ENCODE measurements around the gene PACS1. TPM values are rescaled to one million over a fixed set of nuclear protein-coding genes. Genes with fewer than 3 reads are reported as not detected.
A peak's percentile ranks its signal among the peaks of the same experiment; 100 is the strongest.

Gene PACS1
- polyA plus RNA-seq, 3 donors = 44.0 to 50.8 (median 45.6) TPM

DNA sequence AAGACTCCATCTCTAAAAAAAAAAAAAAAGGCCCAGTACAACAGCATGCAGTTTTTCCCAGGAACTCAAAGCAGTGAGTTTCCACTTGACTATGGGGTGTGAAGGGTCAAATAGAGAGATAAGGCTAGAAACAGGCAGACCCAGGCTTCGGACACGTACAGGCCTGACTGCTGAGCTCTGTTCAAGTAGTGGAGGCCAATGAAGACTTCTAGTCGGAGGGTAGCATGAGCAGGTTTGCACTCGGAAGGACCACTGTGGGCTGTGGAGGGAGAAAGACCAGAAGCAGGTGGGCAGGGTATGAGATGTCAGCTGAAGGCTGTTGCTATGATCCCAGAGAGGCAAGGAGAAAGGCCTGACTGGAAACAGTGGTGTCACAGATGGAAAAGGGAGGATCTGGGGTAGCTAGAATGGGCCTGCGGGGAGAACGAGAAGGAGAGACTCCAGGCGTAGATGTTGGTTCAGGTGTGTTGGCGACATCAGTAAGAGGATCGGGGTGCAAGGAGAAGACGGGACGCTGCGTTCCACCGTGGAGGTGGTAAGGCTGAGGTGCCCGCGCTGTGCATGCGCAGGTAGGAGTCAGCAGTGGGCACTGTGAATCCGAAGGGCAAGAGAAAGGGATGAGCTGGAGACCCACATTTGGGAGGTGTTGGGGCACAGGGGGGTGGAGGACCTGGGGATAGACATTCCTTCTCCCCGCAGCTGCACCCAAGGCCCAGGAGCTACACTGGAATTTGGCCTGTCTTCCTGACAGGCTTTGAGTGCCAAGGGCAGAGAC lies 149.0 kb downstream of the PACS1 start:
- no peak for DNase-seq (ENCODE audit: low read depth in 3 of 3, low spot score in 2 of 3)

DNA sequence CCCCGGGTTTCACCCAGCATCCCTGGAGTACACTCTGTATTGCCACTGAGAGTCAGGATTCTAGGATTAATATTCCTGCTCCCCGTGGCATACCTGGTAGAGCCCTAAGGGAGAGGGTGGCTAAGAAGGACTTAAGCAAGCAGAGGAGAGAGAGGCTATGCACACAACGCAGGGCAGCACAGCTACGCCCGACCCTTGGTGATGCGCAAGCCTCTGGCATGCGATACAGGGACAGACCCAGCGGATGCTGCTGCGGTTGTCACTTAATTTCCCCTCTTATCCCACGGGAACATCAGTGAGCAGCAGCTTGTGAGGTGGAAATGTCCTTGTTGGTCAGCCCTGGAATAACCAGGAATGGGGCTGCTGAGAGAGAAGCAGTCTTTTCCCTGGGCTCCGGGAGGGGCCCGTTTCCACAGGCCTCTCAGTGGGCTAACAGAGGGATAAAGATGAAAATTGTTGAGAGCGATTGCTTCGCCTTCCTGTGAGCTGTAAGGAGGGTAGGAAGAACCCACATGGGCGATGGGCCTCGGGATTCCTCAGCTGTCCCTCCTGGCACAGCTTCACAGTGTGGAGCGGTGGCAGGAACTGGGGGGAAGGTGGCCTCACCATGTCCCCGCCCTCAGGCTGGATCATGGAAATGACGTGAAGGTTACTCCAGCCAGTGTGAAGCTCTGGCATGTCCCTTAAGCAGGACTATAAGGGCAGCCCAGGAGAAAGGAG lies 149.9 kb downstream of the PACS1 start:
- DNase-seq (ENCODE audit: low read depth in 3 of 3, low spot score in 2 of 3) = no peak

DNA sequence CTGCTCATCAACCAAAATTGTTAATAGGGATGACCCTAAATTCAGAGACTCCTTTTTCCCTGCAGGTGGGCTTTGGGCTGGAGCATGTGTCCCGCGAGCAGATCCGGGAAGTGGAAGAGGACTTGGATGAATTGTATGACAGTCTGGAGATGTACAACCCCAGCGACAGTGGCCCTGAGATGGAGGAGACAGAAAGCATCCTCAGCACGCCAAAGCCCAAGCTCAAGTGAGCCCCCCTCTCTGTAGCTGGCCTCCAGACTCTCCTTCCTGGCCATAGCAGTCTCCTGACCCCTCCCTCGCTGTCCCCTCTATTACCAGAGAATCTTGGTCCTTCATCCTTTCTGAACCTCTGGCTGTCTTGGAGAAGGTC lies 150.5 kb downstream of the PACS1 start:
- no peak for DNase-seq (ENCODE audit: low read depth in 3 of 3, low spot score in 2 of 3)

DNA sequence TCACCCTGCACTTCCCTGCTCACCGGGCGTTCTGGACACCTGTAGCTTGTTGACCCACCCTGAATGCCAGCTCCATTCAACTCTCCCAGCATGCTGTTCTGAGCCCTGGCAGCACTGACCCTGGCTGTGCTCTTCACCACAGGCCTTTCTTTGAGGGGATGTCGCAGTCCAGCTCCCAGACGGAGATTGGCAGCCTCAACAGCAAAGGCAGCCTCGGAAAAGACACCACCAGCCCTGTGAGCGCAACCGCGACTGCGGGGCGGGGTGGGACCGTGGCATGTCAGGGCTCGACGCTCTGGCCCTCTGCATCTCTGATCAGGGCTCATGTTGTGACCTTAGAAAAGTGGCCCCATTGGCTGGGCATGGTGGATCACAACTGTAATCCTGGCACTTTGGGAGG lies 150.9 kb downstream of the PACS1 start:
- DNase-seq (ENCODE audit: low read depth in 3 of 3, low spot score in 2 of 3) = no peak

DNA sequence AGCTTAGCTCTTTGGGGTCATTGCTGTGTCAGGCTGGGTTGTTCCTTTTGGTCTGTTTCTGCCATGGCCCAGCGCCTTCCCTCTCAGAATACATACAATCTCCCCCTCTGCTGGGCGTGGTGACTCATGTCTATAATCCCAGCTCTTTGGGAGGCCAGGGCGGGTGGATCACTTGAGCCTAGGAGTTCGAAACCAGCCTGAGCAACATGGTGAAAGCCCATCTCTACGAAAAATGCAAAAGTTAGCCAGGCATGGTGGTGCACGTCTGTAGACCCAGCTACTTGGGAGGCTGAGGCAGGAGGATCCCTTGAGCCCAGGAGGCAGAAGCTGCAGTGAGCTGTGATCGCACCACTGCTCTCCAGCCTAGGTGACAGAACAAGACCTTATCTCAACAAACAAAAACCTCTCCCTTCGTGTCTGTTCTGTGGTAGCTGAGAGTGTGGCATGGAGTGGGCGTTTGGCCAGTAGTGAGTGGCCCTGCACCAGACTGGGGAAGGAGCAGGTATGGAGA lies 151.7 kb downstream of the PACS1 start:
- no peak for DNase-seq (ENCODE audit: low read depth in 3 of 3, low spot score in 2 of 3)

DNA sequence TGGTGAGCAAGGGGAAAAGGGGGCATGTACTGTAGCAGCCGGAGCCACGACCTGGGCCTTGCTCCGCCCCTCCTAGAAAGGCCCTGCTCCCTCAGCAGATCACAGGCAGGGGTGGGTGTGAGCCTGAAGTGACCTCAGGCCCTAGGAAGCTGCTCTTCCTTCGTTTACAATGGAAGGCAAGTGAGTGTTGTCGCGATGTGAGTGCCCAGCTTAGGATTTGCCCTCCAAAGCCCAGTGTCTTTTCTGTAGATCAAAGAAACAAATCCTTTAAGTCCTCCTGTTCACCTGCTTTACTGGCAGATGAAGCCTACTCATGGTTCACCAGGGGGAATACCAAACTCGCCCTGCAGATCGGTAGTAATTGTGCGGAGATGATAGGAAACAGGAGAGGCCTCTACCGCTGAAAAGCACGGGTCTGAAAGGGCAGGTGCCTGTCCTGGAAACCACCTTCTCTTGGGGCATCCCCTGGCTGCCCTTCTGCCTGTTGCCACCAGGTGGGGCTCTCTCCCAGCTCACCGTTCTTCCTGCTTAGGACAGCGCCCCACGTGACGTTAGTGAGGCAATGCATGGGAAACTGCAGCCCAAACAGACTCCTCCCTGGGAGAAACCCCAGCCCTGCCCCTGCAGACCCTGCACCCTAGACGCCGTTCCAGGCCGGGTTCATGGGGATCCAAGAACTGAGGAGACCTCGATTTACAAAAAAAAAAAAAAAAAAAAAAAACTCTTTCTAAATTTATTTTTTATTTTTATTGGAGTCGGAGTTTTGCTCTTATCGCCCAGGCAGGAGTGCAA lies 152.5 kb downstream of the PACS1 start:
- DNase-seq (ENCODE audit: low read depth in 3 of 3, low spot score in 2 of 3) = peak; percentile 77 to 83 (median 78)

DNA sequence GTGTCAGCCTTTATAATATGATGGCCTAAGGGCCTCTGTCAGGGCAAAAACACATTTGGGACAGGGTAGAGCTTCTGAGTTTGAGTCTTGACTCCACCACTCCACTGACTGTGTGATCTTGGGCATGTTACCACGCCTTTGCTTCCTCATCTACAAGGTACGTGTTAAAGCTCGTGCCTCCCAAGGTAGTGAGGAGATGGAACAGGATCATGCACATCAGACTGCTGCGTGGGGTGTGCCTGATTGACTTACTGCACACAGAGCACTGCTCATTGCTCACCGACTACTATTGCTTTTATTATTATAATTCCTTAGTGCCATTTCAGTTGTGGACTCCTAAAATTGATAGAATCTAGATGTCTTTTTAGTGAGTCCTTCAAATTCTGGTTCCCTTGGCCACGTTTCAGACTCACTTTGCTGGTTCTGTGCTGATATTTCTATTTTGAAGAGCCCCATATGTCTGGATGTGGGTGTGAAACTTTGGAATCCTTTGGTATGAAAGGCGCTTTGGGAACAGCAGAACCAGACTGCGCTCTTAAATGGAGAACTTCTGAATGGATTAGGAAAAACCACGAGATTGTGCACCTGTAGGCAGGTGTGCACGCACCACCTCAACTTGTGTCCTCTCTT lies 154.3 kb downstream of the PACS1 start:
- no peak for DNase-seq (ENCODE audit: low read depth in 3 of 3, low spot score in 2 of 3)

DNA sequence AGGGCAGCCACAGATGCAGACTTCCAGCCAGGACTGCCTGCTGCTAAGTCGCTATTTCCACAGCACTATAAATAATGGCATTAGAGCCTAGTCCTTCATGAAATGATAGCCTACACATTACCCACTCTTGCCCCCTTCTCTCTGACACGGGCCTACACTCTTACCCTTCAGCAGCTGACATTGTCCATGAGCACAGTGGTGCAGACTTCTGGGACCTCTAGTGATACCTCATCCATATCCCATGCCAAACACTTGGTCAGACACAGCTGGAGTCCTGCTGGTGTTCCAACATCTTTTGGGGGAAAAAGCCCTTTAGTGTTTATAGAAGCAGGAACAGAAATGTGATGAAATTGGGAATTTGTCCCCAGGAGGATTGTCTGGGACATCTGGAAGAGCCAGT lies 155.0 kb downstream of the PACS1 start:
- DNase-seq (ENCODE audit: low read depth in 3 of 3, low spot score in 2 of 3) = no peak

DNA sequence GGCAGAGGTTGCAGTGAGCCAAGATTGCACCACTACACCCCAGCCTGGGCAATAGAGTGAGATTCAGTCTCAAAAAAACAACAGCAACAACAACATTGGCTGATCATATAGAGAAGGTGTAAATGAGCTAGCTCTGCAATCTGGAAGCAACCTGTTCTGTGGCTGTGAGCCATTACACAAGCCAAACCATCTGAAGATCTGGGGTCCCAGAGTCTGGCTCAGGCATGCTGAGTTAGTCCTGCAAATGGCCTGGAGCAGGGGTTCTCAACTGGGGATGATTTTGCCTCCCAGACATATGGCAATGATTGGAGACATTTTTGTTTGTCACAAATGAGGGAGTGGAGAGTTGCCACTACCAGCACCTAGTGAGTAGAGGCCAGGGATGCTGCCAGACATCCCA lies 156.0 kb downstream of the PACS1 start:
- DNase-seq (ENCODE audit: low read depth in 3 of 3, low spot score in 2 of 3) = no peak

DNA sequence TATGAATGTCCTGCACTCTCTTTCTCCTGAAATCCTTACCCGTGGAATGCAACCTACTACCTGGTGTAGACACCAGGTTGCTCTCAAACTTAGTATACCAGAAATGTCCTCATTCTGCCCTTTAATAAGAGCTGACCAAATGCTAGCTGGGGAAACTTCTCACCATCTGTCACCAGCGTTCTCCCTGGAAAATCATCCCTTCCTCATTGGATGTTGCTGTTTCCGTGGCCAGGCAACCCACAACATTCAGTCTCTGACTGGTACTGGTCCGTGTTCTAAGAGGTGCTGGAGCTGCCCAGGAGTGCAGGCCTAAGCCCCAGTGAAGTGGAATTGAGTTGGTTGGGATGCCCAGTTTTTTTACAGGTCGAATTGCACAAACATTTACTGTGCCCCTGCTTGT lies 157.6 kb downstream of the PACS1 start:
- no peak for DNase-seq (ENCODE audit: low read depth in 3 of 3, low spot score in 2 of 3)

DNA sequence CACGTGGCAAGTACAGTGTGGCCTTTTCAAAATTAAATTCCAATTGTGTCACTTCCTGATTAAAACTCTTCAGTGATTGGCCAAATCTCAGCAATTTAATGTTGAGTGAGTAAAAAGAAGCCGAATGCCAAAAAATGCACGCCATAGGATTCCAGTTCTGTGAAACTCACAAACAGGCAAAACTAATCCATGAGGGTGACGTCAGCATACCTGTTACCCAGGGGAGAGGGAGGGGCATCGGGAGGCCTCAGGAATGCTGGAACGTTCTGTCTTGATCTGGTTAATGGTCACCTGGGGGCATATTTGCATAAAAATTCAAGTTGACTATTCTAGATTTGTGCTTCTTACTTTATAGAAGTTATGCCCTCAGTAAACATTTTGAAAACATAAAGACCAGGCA lies 158.4 kb downstream of the PACS1 start:
- peak in 2 of 3 donors; percentile 12 to 13 for DNase-seq (ENCODE audit: low read depth in 3 of 3, low spot score in 2 of 3)

DNA sequence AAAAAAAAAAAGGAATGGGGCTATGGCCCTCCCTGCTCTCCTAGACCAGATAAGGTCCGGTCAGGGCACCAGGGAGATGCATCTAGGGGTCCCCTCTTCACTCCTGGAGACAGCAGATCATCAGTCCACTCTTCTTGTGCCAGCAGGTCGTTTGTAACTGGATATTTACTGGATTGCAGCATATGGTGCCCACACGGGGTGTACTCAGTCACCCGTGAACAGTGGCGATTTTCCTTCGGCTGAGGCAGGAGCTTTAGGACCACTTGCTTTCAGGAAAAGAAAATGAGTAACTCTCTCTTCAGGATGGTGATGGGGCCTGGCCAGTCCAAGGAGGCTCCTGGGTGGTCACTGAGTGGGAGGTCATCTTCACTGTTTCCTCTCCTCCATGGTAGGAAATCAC lies 160.1 kb downstream of the PACS1 start:
- DNase-seq (ENCODE audit: low read depth in 3 of 3, low spot score in 2 of 3) = no peak

DNA sequence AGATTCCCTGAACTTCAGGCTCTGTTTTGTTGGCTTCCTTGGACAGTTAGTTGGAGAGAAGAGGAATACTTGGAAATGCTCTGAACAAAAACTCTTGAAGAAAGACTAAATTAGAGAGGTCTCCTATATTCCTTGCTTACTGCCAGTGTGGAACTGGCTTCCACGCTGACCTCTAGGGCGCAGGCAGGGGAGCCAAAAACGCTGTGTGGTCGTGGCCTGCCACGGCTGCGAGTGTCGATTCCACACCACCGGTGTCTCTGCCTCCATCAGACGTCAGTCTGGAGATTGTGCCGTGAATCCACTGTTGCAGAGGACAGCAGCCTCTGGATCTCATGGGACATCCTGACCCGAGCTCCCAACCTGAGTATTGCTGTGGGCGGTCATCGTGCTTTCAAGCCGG lies 160.9 kb downstream of the PACS1 start:
- DNase-seq (ENCODE audit: low read depth in 3 of 3, low spot score in 2 of 3) = no peak

DNA sequence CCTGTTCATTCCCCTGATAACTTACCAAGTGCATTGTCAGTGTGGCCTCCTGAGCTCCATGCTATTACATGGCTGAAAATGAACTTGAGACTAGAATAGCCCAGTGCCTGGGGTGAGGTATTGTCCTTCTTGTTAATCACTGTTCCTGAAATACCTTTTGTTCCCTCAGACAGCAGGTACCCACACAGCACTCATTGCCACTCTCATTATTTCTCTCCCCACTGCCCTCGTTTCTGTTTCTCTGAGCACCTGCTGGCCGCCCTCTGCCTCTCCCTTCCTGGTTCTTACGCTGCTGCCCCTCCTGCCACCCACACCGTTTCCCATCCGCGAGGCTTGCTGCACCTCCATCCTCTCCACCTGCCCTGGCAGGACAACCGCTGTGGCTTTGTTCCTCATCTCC lies 161.5 kb downstream of the PACS1 start:
- no peak for DNase-seq (ENCODE audit: low read depth in 3 of 3, low spot score in 2 of 3)

DNA sequence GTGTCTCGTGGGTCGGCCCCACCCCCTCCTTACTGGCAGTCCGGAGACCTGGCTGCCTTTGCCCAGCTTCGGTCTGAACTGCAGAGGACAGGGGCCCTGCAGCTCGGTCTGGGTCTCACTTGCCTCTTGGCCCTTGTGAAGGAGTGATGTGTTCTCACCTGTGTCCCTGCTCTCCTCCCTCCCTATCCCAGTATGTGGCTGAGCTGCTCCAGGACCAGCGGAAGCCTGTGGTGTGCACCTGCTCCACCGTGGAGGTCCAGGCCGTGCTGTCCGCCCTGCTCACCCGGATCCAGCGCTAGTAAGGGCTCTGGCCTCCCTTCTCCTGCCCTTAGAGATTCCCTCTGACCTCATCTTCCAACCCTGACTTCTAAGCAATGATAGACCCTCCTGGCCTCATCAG lies 162.7 kb downstream of the PACS1 start:
- no peak for DNase-seq (ENCODE audit: low read depth in 3 of 3, low spot score in 2 of 3)

DNA sequence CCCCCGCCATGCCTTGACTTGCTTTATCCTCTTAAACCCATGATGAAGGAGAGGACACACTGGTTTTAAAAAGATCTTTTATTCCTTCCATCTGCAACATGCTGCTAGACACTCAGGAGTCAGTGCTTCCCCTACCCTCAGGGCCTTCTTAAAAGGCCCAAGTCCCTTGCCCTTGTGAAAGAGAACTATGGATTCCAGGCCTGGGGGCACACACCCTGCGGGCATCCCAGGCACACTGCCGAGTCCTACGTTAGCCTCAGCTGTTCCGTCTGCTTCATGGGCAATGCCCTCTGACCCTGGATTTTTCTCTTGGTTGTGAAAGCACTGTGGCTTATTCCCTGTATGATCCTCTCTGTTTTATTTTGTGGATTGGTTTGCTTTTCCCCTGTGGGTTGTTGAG lies 163.2 kb downstream of the PACS1 start:
- no peak for DNase-seq (ENCODE audit: low read depth in 3 of 3, low spot score in 2 of 3)

DNA sequence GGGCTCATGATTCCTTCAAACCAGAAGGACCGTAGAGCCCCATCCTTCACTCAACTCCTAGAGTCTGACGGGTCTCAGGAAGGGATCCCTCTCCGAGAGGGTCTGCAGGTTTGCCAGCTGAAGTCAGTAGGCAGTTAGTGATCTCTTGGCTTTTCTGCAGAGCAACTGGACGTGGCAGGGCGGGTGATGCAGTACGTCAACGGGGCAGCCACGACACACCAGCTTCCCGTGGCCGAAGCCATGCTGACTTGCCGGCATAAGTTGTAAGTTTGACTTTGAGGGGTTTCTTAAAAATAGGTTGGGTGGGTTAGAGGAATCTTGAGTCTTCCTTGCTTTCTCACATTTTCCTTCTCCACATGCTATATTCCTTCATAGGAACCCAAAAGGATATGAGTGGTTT lies 165.1 kb downstream of the PACS1 start:
- no peak for DNase-seq (ENCODE audit: low read depth in 3 of 3, low spot score in 2 of 3)

DNA sequence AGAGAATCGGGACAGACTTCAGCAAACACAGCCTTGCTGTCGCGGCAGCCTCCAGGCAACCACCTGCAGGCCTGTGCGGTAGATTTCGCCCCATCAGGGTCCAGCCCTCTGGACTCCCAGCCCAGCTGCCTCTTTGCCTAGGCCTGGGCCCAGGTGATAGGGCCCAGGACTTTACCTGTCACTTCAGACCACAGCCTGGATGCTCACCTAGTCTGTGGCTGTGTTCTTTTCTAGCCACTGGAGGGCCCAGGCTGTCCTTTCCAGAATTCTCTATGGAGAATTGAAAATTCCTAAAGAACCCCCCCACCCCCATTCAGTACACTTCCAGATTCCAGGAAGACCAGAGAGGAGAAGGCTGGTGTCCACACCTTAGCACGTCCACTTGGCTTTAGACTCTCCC lies 167.8 kb downstream of the PACS1 start:
- no peak for DNase-seq (ENCODE audit: low read depth in 3 of 3, low spot score in 2 of 3)

DNA sequence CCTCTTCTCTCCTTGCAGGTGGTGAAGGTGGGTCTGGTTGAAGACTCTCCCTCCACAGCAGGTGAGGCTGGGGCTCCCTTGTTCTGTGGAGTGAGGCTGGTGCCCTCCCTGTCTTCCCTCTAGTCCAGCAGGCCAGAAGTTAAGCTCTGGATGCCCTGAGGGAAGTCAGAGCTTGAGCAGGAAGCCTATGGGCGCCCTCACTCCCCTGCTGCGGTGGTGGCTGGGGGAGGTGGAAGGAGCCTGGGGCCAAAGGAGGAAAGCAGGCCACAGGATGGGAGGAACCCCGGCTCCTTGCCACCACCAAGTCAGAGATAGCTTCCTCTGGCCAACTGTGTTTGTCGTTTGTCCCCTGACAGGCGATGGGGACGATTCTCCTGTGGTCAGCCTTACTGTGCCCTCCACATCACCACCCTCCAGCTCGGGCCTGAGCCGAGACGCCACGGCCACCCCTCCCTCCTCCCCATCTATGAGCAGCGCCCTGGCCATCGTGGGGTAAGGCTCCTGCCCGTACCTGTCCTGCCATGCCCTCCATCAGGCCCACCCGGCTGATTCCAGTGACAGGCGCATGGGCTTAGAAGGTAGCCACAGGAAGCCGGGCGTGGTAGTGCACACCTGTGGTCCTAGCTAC lies 168.8 kb downstream of the PACS1 start:
- no peak for DNase-seq (ENCODE audit: low read depth in 3 of 3, low spot score in 2 of 3)

DNA sequence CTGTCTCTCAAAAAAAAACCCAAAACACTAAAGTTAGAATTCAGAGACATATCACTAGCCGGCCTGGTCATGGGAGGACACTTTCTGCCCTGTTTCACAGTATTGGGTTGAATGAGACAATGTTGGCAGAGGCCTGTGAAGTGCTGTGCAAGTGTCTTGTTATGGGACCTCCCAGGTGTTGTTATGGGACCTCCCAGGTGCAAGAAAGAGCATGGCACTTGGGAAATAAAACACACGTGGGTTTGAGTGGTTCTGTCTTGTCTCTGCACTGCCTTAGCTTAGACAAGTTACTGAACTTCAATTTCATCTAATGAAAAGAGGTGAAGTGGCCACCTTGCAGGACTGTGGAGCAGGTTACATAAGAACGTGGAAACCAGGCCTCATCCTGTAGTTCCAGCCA lies 169.4 kb downstream of the PACS1 start:
- DNase-seq (ENCODE audit: low read depth in 3 of 3, low spot score in 2 of 3) = no peak
